A673 (cell line): Measurements from ENCODE around the gene SLC35F2.

Experiments used
- EZH2 ChIP-seq: fragments of 200-600 bp; sonication (generic); IDR thresholded peaks from 2 replicates; pipeline ENCODE4 v1.6.1; 2017; ENCODE audit warnings: borderline replicate concordance, low read depth, mild to moderate bottlenecking, mixed read lengths, antibody characterized with exemption, low read length; ENCODE audit not compliant: poor library complexity, severe bottlenecking
- TF ChIP-seq, protein P1 (sequence below): fragments of 300-800, 200-600 bp; sonication (generic); conservative IDR thresholded peaks from 2 replicates; pipeline ENCODE4 v1.5.1; 2017; ENCODE audit warnings: low read depth, mild to moderate bottlenecking, antibody characterized with exemption, low read length, moderate library complexity, mixed read lengths

DNA sequence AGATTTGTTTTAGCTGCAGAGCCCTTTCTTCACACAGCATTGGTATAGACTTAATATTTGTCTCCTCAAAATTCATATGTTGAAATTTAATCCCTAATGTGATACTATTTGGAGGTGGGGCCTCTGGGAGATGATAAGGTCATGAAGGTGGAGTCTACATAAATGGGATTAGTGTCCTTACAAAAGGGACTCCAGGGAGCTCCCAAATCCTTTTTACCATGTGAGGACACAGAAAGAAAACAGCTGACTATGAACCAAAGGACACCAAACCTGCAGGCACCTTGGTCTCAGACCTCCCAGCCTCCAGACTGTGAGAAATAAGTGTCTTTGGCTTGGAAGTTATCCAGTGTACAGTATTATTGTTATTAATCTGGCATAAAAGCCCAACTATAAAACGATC, 10.2 kb downstream of the SLC35F2 start:
- TF ChIP-seq EZH2 = no peak
- TF ChIP-seq, protein P1, sequence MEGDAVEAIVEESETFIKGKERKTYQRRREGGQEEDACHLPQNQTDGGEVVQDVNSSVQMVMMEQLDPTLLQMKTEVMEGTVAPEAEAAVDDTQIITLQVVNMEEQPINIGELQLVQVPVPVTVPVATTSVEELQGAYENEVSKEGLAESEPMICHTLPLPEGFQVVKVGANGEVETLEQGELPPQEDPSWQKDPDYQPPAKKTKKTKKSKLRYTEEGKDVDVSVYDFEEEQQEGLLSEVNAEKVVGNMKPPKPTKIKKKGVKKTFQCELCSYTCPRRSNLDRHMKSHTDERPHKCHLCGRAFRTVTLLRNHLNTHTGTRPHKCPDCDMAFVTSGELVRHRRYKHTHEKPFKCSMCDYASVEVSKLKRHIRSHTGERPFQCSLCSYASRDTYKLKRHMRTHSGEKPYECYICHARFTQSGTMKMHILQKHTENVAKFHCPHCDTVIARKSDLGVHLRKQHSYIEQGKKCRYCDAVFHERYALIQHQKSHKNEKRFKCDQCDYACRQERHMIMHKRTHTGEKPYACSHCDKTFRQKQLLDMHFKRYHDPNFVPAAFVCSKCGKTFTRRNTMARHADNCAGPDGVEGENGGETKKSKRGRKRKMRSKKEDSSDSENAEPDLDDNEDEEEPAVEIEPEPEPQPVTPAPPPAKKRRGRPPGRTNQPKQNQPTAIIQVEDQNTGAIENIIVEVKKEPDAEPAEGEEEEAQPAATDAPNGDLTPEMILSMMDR = no peak
